Measurements from ENCODE around the gene CMTM1. TPM values are rescaled to one million over a fixed set of nuclear protein-coding genes. Genes with fewer than 3 reads are reported as not detected.
"Not testable (repeated sequence)": the region's sequence is repeated elsewhere in the genome, so short reads cannot be mapped to it uniquely, and the experiment has no call there.

The CMTM1 gene
- total RNA-seq, 1 donor from 2014 or later, result 2.7 TPM

DNA sequence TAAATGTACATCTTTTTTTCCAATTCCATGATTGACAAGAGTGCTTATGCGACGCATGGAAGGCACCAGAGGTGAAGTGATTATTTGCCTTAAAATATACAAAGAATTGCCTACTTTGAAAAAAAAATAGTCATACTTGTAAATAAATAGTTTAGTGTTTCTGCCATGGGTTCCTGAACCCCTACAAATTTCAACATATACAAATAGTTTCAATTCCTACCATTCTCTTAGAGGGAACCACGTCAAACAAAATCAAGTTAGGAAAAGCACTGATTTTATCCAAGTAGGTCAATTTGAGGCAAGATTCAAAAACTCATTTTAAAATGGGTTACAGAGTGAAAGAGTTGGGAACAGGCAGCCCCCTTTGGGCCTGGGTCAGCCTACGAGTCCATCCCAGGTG is 49.9 kb downstream of the CMTM1 start:
- DNase-seq, result no peak

GRCh38 chr16:66616592-66616991 is 50.4 kb downstream of the CMTM1 start:
- DNase-seq, result no peak

DNA sequence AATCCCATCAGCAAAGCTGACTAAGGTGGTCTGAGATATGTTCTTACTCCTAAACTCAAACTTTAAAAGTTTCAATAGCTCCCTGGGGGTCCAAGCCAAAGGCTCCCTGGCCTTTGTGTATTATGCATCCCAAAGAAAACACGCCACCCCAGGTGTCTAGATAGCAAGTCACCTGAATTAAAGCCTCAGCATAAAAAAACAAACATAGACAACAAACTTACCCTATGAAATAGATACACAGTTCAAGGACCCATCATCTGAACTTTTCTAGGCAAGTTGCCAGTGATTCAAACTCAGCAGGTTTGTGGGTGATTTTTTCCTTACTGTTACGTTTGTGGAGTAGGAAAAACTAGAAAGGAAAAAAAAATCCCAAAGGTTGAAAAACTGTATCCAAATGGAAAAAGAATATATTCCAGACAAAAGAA is 50.8 kb downstream of the CMTM1 start:
- DNase-seq, result no peak

GRCh38 chr16:66617728-66618127 is 51.5 kb downstream of the CMTM1 start:
- DNase-seq, result no peak

GRCh38 chr16:66618588-66619375 is 52.5 kb downstream of the CMTM1 start:
- DNase-seq, result no peak

DNA sequence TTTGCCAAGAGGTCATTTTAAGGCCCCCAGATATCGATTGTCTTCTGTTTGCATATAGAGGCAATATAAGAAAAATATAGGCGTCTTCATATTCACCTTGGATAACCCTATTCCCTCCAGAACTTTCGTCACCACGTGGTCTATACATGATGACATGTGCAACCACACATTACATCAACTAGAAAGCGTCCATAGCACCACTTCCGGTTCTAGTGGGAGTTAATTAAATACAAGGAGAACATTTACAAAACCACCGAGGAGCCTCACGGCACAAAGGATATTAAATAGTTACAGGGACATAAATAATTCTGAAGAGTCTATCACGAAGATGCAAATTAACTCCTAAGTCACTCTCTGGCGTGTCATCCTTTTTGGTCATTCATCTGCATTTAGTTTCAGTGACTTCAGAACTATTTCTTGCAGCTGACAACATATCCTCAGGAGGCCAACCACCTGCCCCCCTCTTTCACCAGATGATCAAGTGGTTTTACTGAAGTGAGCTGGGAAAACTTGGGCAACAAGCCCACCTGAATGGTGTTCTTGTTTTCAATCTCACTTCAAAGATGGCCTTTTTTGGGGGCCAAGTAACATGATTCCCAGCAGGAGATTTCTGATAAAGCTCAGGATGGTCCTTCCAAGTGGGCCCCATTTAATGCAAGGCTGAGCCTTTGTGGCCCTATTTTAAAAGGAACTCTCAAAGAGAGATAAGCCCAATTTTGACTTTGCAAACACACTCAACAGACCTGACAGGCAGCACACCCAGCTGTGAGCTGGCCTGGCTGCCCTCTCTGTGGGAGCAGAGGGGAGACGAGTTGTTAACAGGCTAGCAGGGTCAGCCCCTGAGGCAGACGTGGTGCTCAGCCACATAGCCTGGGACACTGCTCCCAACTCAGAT is 53.5 kb downstream of the CMTM1 start:
- no peak for DNase-seq

GRCh38 chr16:66620429-66620795 is 54.2 kb downstream of the CMTM1 start:
- no peak for DNase-seq

DNA sequence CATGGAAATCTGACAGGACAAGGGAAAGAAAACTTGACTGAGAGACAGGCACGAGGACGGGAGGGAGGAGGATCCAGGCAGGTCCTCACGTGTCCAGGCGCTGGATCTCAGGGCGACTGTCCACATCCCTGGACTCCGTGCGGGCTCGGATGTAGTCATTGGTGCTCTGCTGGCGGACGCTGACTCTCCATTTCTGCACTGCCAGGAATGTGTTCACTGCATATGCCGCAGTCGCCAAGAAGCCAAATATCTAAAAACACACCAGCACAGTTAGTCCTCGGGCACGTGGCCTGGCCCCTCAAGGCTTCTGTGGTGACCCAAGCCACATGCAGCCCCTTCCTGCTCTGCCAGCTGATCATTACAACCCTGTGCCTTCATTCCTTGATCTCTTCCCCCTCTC is 55.7 kb downstream of the CMTM1 start:
- DNase-seq, result no peak

- no peak for DNase-seq
These were observed 56.6 kb downstream of the CMTM1 start for GRCh38 chr16:66622863-66623262.

- DNase-seq, result no peak
These were observed 57.5 kb downstream of the CMTM1 start for GRCh38 chr16:66623755-66624154.

GRCh38 chr16:66627611-66628378 is 61.6 kb downstream of the CMTM1 start:
- not testable (repeated sequence) for DNase-seq

Small RNA genes lying within 50 kb of the gene (small RNA-seq; reads per million reads assigned to genes)
- not detected for gene CKLF-CMTM1

Other genes with a start within 250 kb of the CMTM1 start
- 5.6 TPM for gene CDH5, start 199.7 kb upstream of the CMTM1 start, total RNA-seq
- gene BEAN1, start 139.1 kb upstream of the CMTM1 start, total RNA-seq, result 4.1 TPM
- 26.4 TPM for gene TK2, start 16.3 kb upstream of the CMTM1 start, total RNA-seq
- gene CKLF, start 13.9 kb upstream of the CMTM1 start, total RNA-seq, result 37.0 TPM
- gene CMTM2, start 13.0 kb downstream of the CMTM1 start, total RNA-seq, result not detected
- 8.7 TPM for gene CMTM3, start 38.3 kb downstream of the CMTM1 start, total RNA-seq
- 70.7 TPM for gene CMTM4, start 130.3 kb downstream of the CMTM1 start, total RNA-seq
- 175 TPM for gene DYNC1LI2, start 185.2 kb downstream of the CMTM1 start, total RNA-seq
- gene TERB1, start 235.1 kb downstream of the CMTM1 start, total RNA-seq, result 0.31 TPM

Measured in occipital lobe (tissue), 3 donors.